ENCODE measurements around the gene ESR1. TPM values are rescaled to one million over a fixed set of nuclear protein-coding genes. Genes with fewer than 3 reads are reported as not detected.

The ESR1 gene
- total RNA-seq, 1 experiment from 2014 or later: not detected

DNA sequence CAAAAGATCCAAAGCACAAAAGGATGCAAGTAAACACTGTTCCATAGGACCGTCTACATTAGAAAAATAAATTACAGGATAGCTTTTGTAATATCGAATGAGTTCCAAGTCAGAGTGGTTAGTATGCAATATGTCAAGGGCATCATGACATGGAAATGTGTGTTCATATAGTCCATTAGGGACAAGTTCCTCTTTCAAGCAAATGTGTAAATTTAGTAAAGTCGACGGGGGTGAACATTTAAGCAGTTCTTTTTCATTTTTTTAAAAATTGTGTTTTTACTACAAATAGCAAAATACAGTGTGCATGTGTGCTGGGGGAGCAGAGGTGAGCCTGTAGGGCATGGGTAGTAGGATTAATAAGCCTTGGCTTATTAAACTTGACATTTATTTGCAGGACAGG lies 359.0 kb downstream of the ESR1 start:
- no peak overlapping the region for H2AFZ ChIP-seq (ENCODE audit: low read length)
- H3K79me2 ChIP-seq (ENCODE audit: insufficient read depth, low read length): no peaks in the 10 kb centered on the region
- no peak overlapping the region for H4K5ac ChIP-seq (ENCODE audit: insufficient read length, low read depth, low read length)
- peaks cover 7 to 11% of the 10 kb centered on the region in 2 experiments for H3K4me1 Mint-ChIP-seq
- no peaks in the 10 kb centered on the region for H3K9me3 ChIP-seq (ENCODE audit: control insufficient read depth, low read depth, low read length)
- no peak for DNase-seq
- H2BK12ac ChIP-seq (ENCODE audit: insufficient read length, low read depth, low read length): no peak overlapping the region
- H3K4me1 ChIP-seq (ENCODE audit: insufficient read depth, low read length): no peaks in the 10 kb centered on the region
- H2BK15ac ChIP-seq (ENCODE audit: low read depth, low read length): no peak overlapping the region
- H2BK20ac ChIP-seq (ENCODE audit: low read depth, low read length, poor library complexity, severe bottlenecking): no peak overlapping the region
- TF ChIP-seq, protein P1, sequence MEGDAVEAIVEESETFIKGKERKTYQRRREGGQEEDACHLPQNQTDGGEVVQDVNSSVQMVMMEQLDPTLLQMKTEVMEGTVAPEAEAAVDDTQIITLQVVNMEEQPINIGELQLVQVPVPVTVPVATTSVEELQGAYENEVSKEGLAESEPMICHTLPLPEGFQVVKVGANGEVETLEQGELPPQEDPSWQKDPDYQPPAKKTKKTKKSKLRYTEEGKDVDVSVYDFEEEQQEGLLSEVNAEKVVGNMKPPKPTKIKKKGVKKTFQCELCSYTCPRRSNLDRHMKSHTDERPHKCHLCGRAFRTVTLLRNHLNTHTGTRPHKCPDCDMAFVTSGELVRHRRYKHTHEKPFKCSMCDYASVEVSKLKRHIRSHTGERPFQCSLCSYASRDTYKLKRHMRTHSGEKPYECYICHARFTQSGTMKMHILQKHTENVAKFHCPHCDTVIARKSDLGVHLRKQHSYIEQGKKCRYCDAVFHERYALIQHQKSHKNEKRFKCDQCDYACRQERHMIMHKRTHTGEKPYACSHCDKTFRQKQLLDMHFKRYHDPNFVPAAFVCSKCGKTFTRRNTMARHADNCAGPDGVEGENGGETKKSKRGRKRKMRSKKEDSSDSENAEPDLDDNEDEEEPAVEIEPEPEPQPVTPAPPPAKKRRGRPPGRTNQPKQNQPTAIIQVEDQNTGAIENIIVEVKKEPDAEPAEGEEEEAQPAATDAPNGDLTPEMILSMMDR (conservative IDR thresholded peaks at IDR 0.05): no peak
- H3K4me2 ChIP-seq (ENCODE audit: insufficient read depth, insufficient read length, low read length): no peak overlapping the region
- no peak overlapping the region for H3K18ac ChIP-seq (ENCODE audit: insufficient read length, low read depth, low read length)
- H2BK120ac ChIP-seq (ENCODE audit: low read depth, low read length, poor library complexity, severe bottlenecking): no peak overlapping the region
- no peak overlapping the region for H4K91ac ChIP-seq (ENCODE audit: insufficient read length, low read depth, low read length)
- no peak overlapping the region for H3K14ac ChIP-seq (ENCODE audit: insufficient read depth, low read length)
- no peaks in the 10 kb centered on the region for H3K23me2 ChIP-seq (ENCODE audit: insufficient read length, low read depth, low read length, poor library complexity, severe bottlenecking)
- H3K9ac ChIP-seq (ENCODE audit: extremely low read depth, insufficient read length, low read length): no peak overlapping the region
- no peak overlapping the region for H3K23ac ChIP-seq (ENCODE audit: insufficient read length, low read depth, low read length)
- H4K20me1 ChIP-seq (ENCODE audit: control insufficient read depth, insufficient read depth, insufficient read length): no peaks in the 10 kb centered on the region
- no peaks in the 10 kb centered on the region for H3K36me3 Mint-ChIP-seq (ENCODE audit: insufficient read depth in 1 of 3, low read depth in 3 of 3)
- no peaks in the 10 kb centered on the region for H3K27me3 ChIP-seq (ENCODE audit: insufficient read depth, low read length)
- H3K27ac Mint-ChIP-seq: no peak overlapping the region
- no peak overlapping the region for H3T11ph ChIP-seq (ENCODE audit: low read length)
- no peak overlapping the region for H3K4me3 Mint-ChIP-seq
- H3K4ac ChIP-seq (ENCODE audit: low read depth, low read length): no peak overlapping the region
- no peaks in the 10 kb centered on the region for H3K79me1 ChIP-seq (ENCODE audit: insufficient read depth, low read depth, low read length, poor library complexity, severe bottlenecking)
- no peaks in the 10 kb centered on the region for H3K9me3 Mint-ChIP-seq
- no peak overlapping the region for H4K8ac ChIP-seq (replicated peaks; ENCODE audit: insufficient read length, low read depth, low read length)
- no peak overlapping the region for H3K56ac ChIP-seq (ENCODE audit: insufficient read length, low read depth, low read length)
- H2AK5ac ChIP-seq (ENCODE audit: insufficient read length, low read length): no peak overlapping the region
- H3K27ac ChIP-seq (ENCODE audit: insufficient read length, low read depth, low read length): no peak overlapping the region
- no peak overlapping the region for H2BK5ac ChIP-seq (ENCODE audit: insufficient read length, low read length)
- no CpG with 5 or more reads among the region's 4 CpGs for WGBS (ENCODE audit: extremely low coverage, insufficient read length, low lambda C conversion rate)
- no peaks in the 10 kb centered on the region for H3K27me3 Mint-ChIP-seq (ENCODE audit: low read depth)
